GM18873 (cell line): ENCODE results near the gene CSDE1.

Experiments
- ATAC-seq: cut with Tn5 transposase; IDR thresholded peaks from one replicate; pipeline ENCODE4 v1.9.1; 2021; ENCODE audit warnings: mild to moderate bottlenecking, moderate library complexity, moderate number of reproducible peaks; ENCODE audit not compliant: unreplicated experiment, low FRiP score

CSDE1 gene

GRCh38 chr1:114750780-114751179 is 7.0 kb downstream of the CSDE1 start:
- ATAC-seq, result no peak

- ATAC-seq, result no peak
These were observed 7.9 kb downstream of the CSDE1 start for GRCh38 chr1:114749835-114750234.

DNA sequence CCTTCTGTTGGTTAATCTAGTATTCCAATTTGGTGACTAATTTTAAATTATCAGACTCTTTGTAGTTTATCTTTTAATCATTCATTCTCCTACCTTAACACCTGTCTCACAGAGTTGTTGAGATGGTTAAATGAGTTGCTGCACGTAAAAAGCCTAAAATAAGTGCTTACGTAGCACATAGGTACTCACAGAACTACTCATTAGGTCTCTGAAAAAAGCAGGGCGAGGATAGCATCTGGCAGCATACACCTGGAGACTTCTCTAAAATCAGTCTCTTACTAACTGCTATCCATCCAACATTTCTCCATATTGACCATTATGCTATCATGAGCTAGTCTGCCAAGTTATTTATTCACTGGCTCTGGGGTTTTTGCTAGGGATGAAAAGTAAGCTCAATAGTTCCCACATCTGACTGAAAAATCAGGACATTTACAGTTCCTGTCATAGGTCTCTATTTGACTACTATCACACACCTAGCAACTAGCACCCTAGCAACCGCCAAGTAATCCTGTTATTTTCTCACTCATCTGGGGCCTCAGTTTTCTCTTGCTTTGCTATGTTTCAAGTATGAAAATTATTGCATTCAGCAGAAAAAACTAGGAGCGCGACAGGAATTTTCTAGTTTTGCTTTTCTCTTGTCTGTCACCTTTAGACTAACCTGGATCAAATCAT is 11.2 kb downstream of the CSDE1 start:
- no peak for ATAC-seq

GRCh38 chr1:114745291-114745690 is 12.5 kb downstream of the CSDE1 start:
- ATAC-seq, result no peak

DNA sequence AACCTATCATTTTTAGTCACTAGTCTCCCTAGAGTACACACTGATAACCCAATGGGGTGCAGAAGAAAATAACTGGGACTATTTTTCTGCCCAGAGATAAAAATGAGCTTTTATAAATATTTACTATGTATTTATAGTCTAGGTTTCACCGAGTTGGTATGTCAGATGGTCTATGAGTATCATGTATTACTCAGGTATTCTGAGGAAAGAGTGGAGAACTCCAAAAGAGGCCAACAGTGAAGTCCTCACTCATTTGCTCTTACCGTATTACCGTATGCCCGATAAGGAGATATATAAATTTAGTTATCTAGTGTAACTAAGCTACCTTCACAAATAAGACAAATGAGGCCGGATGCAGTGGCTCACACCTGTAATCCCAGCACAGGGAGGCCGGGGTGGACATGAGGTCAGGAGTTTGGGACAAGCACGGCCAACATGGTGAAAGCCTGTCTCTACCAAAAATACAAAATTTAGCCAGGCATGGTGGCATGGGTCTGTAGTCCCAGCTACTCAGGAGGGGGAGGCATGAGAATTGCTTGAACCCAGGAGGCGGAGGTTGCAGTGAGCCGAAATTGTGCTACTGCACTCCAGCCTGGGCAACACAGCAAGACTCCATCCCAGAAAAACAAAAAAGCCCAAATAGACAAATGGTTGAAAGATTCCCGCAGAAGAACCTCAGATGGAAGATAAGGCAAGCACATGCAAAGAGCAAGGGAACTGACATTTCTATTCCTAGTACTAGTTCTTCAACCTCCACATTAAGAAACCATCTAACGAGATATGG is 15.6 kb downstream of the CSDE1 start:
- ATAC-seq, result no peak

DNA sequence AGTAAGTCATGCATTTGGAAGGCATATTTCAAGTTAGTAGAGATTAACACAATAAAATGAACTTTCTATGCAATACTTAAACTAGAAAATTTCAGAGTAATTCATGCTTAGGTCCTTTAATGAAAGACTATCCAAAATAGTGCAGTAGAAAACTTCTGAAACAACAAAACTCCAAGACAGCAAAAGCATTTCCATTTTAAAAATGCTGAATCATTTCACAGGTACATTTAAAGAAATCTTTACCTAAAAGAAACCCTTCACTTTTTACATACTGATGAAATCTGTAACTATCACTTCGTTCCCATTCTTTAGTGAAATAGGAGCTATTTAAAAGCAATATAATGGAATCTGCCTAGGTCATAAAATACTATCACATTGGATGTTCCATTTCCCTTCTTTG is 17.5 kb downstream of the CSDE1 start:
- no peak for ATAC-seq

GRCh38 chr1:114737314-114737849 is 20.4 kb downstream of the CSDE1 start:
- ATAC-seq, result no peak

DNA sequence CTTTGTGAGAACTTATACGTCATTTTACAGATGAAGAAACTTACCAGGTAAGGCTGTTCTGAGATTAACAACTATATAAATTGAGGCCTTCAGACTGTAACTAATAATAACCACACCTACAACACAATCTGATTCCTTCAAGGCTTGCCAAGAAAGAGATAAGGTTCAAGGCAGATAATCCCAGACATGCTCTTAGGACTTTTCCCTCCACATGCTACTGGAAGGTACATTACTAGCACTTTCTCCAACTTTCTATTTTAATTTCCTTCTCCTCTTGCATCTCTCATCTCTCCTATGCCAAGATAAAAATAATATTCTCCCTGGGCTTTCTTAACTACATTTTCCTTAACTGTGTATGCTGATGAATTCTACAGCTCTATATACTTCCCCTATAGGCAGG is 22.3 kb downstream of the CSDE1 start:
- ATAC-seq, result no peak

DNA sequence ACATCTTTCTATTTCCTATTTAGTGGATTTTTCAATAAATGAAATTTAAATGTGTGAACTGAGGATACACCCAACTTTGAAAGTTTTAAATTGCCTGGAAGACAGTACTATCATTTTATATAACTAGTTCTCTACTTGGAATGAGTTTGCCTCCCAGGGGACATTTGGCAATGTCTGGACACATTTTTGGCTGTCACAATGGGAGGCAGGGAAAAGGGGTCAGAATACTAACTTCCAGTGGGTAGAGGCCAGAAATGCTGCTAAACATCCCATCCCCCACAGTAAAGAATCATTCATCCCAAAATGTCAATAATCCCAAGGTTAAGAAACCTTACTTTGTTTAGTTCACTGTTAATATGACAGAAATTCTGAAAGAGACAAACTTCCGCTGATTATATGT is 28.0 kb downstream of the CSDE1 start:
- ATAC-seq, result no peak

DNA sequence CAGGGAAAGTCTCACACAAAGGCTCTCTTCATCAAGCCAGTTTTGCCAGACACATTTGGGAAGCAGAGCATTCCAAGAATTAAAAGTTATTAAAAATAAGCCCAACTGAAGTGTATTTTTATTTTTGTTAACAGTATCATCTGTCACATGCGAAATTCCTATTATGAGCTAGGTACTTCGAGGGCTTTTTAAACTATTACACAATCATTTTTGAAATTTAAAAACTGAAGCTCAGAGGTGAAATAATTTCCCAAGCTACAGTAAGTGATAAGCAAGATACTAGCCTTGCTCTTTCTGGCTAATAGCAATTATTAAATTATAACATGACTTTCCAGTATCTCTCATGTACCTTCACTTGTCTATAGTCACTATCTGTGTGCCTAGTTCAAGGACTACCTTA is 29.2 kb downstream of the CSDE1 start:
- no peak for ATAC-seq

- no peak for ATAC-seq
These were observed 32.6 kb downstream of the CSDE1 start for GRCh38 chr1:114725230-114725629.

DNA sequence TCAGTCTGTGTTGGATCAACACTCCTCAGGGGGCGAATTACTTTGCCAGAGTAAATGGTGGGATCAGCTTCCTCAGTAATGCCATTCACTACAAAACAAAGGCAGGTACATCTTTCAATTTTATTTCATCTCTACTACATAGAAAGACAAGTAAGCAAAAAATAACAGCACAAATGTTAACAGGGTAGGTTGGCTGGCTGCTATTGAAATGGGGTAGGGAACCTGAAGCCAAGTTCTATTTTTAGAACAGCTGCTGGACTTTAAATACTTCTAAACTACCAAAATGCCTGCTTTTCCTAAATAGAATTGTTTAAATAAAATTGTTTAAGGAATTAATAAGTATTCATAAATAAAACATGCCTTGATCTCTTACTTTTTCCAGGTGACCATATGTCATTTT is 33.9 kb downstream of the CSDE1 start:
- no peak for ATAC-seq

GRCh38 chr1:114723457-114723856 is 34.3 kb downstream of the CSDE1 start:
- ATAC-seq, result no peak

GRCh38 chr1:114720492-114720891 is 37.3 kb downstream of the CSDE1 start:
- no peak for ATAC-seq

GRCh38 chr1:114719424-114719787 is 38.4 kb downstream of the CSDE1 start:
- ATAC-seq, result no peak

DNA sequence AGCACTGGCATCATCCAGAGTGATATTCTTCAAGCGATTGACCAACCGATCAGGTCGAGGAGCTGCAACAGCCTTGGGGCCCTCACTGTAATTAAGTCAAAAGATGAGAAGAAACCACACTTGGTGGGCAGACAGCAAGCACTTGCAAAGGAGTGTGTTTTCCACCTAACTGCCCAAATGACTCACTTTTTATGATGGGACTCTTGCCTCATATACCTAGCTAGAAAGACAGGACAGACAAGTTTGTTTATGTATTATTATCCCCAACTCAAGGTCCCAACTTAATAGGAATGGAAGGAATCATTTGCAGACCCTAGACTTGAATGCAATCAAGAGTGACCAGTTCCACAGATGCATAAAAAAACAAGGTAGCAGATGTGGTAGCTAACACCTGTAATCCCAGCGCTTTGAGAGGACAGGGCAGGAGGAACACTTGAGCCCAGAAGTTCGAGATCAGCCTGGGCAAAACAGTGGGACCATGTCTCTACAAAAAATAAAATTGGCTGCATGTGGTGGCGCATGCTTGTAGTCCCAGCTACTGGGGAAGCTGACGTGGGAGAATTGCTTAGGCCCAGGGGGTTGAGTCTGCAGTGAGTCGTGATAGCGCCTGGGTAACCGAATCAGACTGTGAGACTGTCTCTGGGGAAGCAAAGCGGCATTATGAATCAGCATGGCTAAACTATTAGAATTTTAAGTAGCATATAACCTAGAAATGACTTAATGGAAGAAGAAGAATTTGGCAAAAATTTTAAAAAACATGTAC is 38.9 kb downstream of the CSDE1 start:
- no peak for ATAC-seq

GRCh38 chr1:114716304-114717170 is 41.2 kb downstream of the CSDE1 start, which contains the start of gene NRAS:
Gene NRAS (minus strand): TSS chr1:114716771. CDS start chr1:114716160, 611 bp downstream.
- ATAC-seq, result peak; percentile 71

- no peak for ATAC-seq
These were observed 41.9 kb downstream of the CSDE1 start for GRCh38 chr1:114715952-114716303.

- no peak for ATAC-seq
These were observed 44.8 kb downstream of the CSDE1 start for GRCh38 chr1:114712977-114713376.

DNA sequence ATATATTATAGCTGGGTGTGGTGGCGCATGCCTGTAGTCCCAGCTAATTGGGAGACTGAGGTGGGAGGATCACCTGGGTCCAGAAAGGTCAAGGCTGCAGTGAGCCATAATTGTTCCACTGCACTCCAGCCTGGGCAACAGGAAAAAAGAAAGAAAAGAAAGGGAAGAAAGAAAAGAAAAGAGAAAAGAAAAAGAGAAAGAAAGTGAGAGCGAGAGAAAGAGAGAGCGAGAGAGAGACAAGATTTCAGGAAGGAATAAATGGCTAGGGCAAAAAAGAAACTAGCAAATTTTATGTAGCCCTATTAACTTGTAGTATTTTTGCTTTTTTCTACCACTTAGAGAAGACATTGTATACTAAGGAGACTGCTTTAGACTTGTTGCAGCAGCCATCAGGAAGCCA is 47.4 kb downstream of the CSDE1 start:
- no peak for ATAC-seq
